Lower leg skin (tissue), 3 donors: Measurements from ENCODE around the gene MCM7.

ENCODE experiments used
- POLR2A ChIP-seq, 2 donors: fragments of 450-650 bp; IDR thresholded peaks; one replicate each; pipeline ENCODE4 v1.6.1; 2016 to 2017; ENCODE audit warnings: antibody characterized with exemption in 2 of 2, mild to moderate bottlenecking in 1 of 2, moderate library complexity in 1 of 2
- TF ChIP-seq, protein P1 (sequence below), 3 donors: fragments of 450-650 bp; IDR thresholded peaks; one replicate each; pipeline ENCODE4 v1.5.1; 2016; ENCODE audit warnings: antibody characterized with exemption in 3 of 3, mild to moderate bottlenecking in 3 of 3, moderate library complexity in 2 of 3

GRCh38 chr7:100057006-100057405 is 44.2 kb downstream of the MCM7 start:
- TF ChIP-seq, protein P1, sequence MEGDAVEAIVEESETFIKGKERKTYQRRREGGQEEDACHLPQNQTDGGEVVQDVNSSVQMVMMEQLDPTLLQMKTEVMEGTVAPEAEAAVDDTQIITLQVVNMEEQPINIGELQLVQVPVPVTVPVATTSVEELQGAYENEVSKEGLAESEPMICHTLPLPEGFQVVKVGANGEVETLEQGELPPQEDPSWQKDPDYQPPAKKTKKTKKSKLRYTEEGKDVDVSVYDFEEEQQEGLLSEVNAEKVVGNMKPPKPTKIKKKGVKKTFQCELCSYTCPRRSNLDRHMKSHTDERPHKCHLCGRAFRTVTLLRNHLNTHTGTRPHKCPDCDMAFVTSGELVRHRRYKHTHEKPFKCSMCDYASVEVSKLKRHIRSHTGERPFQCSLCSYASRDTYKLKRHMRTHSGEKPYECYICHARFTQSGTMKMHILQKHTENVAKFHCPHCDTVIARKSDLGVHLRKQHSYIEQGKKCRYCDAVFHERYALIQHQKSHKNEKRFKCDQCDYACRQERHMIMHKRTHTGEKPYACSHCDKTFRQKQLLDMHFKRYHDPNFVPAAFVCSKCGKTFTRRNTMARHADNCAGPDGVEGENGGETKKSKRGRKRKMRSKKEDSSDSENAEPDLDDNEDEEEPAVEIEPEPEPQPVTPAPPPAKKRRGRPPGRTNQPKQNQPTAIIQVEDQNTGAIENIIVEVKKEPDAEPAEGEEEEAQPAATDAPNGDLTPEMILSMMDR (IDR thresholded peaks at IDR 0.05) = no peak
- no peak for TF ChIP-seq POLR2A (IDR thresholded peaks at IDR 0.05)
